GM18511 (cell line): ENCODE measurements around the gene NOLC1.

ENCODE experiments used
- ATAC-seq: cut with Tn5 transposase; IDR thresholded peaks from one replicate; pipeline ENCODE4 v1.9.1; 2021; ENCODE audit warnings: mild to moderate bottlenecking, moderate library complexity; ENCODE audit not compliant: unreplicated experiment

Gene NOLC1

DNA sequence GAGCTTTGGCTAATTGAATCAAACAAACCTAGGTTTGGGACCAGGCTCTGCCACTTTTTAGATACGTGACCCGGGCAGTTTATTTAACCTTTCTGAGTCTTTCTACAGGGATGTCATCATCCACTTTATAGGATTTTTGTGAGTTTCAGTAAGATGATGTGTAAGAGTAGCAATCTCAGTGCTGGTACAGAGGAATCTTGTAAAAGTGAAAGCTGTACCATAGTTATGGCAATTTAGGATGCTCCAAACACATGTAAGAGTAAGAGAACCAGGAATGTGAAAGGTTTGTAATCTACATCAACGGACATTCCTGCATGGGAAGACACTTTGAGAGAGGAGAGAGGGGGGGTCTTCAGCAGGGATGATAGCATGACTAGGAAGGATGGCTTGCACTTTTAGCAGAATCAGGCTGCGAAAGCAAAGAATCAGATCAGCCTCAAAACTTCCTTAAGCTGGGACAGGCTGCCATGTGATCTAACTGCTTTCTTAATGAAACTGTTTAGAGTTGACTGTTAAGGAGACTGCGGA, 968 bp downstream of the NOLC1 start:
- ATAC-seq: no peak

DNA sequence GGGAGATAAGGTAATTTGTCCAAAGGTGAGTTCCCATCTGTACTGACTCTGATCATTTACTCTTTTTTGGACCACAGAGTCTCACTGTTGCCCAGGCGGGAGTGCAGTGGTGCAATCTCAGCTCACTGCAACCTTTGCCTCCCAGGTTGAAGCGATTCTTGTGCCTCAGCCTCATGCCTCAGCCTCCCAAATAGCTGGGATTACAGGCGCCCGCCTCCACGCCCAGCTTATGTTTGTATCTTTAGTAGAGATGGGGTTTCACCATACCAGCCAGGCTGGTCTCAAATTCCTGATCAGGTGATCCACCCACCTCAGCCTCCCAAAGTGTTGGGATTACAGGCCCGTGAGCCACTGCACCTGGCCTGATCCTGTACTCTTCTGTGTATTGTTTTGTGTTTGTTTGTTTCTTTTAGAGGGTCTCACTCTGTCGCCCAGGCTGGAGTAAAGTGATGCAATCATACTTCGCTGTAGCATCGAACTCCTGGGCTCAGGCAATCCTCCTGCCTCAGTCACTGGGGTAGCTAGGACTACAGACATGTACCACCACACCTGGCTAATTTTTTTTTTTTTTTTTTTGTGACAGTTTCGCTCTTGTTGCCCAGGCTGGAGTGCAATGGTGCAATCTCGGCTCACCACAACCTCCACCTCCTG, 2.4 kb downstream of the NOLC1 start:
- no peak for ATAC-seq

DNA sequence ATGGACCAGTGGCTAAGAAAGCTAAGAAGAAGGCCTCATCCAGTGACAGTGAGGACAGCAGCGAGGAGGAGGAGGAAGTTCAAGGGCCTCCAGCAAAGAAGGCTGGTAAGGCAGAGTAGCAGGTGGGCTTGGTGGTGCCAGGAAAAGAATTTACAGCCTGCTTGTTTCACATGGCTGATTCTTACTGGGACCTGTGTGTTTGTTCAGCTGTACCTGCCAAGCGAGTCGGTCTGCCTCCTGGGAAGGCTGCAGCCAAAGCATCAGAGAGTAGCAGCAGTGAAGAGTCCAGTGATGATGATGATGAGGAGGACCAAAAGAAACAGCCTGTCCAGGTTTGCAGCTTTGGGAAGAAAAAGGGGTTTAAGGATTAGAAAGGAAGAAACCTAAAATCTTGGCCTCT, 5.0 kb downstream of the NOLC1 start:
- ATAC-seq: no peak

DNA sequence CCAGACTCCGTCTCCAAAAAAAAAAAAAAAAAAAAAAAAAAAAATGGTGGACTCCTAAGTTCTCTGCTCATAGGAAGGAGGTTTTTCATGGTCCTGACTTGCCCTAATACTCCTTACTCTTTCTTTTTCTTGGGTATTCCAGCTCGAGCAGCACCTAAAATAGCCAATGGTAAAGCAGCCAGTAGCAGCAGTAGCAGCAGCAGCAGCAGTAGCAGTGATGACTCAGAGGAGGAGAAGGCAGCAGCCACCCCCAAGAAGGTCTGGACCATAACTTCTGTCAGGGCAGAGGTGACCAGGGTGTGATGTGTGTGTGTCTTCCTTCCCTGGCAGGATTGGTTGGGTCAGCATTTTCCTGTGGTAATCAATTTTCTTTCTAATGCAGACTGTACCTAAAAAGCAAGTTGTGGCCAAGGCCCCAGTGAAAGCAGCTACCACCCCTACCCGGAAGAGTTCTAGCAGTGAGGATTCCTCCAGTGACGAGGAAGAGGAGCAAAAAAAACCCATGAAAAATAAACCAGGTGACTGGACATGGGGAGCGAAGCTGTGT, 6.9 kb downstream of the NOLC1 start:
- ATAC-seq: no peak

DNA sequence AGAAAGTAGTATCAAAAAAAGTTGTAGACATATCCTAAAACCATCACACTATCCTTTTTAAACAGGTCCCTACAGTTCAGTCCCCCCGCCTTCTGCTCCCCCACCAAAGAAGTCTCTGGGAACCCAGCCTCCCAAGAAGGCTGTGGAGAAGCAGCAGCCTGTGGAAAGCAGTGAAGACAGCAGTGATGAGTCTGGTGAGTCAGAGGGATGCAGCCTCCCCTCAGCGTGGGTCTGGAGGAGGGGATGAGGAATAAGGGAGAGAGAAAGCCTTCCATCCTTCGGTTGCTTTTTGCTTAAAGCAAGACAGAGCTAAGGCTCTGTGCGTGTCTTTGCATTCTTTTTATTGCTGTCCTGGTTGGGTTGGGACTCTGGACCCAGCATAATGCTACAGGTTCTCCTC, 7.6 kb downstream of the NOLC1 start:
- ATAC-seq: no peak

DNA sequence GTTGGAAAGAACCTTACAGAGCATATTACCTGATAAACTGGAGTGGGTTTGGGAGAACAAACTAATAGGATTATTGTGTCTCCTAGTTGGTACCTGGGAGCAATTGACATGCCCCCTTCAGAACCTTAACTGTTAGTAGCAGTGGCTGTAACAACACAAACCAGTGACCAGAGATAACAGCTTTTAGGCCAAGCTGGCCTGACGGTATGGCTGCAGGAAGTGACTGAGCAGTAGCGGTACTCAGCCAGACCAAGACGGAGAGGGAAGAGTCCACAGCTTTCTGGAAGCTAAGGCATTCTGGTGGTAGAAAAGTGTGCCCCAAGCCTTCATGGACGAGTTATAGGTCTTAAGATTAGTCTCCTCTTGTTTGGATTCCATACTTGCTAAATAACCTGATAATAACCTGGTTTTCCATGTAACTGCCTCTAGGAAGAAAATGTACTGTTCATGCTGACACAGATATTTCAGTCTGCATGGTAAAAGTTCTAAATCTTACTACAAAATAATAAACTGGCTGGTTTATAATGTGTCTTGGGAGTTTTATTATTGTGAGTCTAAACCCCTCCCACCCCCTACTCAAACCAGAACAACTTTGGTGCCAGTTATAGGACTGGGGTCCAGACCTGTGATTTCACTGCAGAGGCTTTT, 11.3 kb downstream of the NOLC1 start:
- no peak for ATAC-seq

DNA sequence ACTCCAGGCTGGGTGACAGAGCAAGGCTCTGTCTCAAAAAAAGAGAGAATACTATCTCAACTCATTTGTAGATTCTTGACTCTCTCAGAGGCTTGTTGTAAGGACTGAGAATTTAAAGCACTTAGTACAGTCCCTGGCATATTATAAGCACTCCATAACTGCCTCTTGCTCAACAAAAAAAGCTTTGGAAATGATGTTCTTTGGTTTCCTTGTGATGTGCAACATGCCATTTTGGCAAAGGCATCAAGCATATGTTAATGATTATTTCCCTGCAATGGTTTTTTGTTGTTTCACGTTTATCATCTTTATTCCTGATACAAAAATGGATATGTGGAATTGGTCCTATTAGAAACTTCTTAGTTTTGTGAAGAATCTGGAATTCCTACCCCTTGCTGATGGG, 15.7 kb downstream of the NOLC1 start:
- no peak for ATAC-seq

DNA sequence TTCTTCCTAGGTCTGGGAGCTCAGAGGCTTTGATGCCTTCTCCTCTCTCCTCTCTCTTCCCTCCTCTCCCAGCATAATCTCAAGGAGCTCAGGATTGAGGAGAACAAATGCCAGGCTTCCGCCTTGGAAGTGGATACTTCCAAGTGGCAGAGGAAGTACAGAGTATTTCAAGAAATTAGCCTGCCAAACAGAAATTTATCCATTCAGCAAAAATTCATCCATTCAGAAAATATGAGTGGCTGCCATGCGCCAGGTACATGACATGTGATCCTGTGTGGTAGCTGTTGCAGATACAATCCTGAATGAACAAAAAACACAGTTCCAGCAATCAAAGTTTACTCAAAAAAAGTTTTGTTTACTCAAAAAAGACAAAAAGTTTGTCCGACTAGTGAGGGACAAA, 18.4 kb downstream of the NOLC1 start:
- ATAC-seq: no peak

DNA sequence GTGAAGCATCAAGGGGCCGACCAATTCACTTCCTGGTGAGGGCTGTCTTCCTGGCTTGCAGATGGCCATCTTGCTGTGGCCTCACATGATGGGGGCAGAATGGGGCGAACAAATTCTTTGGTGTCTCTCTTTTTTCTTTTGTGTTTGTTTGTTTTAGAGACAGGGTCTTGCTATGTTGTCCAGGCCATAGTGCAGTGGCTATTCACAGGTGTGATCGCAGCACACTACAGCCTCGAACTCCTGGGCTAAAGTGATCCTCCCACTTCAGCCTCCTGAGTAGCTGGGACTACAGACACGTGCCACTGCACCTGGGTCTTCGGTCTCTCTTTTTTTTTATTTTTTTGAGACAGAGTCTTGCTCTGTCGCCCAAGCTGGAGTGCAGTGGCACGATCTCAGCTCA, 20.1 kb downstream of the NOLC1 start:
- ATAC-seq: no peak

DNA sequence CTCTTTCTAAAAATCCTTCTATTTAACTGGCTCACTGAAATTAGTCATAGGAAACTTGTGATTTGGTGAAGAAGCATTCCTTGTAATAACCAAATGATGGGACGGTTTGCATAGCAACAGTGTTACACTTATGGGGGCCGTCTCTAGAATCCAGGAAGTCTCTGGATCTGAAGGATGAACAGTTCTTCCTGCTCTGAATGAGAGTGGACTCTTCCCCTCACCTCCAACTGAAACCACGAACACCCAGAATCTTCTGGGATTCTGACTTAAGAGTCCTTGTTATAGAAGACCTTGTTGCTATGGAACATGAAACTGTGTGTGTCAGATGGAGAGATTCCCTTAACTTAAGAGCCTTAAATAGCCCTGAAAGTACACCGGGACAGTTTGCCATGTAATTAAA, 23.2 kb downstream of the NOLC1 start:
- no peak for ATAC-seq

DNA sequence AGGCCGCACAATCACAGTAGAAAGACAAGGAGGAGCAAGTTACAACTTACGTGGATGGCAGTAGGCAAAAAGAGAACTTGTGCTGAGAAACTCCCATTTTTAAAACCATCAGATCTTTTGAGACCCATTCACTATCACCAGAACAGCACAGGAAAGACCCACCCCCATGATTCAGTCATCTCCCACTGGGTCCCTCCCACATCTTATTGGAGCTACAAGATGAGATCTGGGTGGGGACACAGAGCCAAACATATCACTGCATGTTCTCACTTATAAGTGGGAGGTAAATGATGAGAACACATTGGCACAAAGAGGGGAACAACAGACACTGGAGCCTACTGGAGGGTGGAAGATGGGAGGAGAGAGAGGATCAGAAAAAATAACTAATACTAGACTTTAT, 32.4 kb downstream of the NOLC1 start:
- ATAC-seq: no peak

DNA sequence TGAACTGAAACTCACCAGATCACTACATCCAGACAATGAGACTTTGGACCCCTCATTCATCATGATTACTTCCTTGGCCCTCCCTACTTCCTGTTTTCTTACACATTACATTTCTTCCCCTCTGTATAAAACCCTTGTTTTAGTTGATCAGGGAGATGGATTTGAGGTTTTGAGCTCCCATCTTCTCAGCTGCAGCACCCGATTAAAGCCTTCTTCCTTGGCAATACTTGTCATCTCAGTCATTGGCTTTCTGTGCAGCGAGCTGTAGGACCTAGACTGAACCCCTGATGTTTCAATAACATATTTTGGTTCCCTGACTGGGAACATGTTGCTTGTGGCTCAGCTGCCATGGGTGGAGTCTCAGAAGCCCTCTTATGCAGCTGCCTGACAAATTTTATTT, 33.1 kb downstream of the NOLC1 start:
- ATAC-seq: no peak

DNA sequence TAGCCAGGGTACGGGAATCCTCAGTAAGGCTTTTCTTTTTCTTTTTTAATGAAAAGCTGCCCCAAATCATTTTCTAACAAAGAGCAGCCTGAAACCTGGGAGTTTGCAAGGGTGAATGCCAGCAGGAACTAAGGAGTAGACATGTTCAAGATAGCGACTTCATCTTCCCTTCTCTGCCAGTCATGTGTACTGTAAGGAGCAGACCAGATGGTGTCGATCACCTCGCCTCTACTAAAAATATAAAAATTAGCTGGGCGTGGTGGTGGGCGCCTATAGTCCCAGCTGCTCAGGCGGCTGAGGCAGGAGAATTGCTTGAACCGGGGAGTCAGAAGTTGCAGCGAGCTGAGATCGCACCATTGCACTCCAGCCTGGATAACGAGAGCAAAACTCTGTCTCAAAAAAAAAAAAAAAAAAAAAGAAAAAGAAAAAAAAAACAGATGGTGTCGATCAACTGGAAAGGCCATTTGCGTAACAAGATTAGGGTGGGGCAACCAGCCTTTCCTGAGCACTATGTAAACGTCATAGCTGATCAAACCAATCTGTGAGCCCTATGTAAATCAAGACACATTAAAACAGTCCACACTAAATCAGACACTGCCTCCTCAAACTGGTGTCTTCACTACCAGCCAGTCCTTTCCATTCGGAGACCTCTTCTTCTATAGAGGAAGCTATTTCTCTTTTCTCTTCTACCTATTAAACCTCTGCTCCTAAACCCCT, 33.8 kb downstream of the NOLC1 start:
- no peak for ATAC-seq

DNA sequence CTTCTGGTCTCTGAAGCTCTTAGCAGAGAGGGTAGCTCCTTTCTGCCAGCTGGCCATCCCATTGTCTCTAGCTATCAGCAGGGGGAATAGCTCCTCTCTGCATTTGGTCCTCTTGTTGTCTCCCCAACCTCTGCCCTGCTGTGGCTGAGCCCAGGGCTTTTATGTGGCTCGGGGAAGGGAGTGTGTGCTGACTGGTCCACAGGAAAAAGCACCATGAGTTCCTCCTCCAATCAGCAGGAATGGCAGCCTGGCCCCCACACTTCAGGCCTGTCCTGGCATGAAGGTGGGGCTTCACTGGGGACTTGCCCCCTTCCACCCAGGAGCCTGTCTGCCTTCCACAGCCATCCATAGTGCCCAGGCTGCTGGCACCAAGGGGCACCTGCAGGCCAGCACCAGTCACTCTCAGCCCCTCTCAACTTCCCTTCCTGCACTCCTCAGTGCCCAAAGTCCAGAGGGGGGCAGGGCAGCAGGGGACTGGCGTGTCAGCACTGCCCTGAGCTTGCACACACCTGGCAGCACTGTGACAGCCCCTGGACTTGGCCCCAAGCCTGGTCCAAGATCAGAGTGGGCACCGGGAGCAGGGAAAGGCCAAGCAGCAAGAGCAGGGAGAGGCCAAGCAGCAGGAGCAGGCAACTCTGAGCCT, 36.2 kb downstream of the NOLC1 start:
- no peak for ATAC-seq

DNA sequence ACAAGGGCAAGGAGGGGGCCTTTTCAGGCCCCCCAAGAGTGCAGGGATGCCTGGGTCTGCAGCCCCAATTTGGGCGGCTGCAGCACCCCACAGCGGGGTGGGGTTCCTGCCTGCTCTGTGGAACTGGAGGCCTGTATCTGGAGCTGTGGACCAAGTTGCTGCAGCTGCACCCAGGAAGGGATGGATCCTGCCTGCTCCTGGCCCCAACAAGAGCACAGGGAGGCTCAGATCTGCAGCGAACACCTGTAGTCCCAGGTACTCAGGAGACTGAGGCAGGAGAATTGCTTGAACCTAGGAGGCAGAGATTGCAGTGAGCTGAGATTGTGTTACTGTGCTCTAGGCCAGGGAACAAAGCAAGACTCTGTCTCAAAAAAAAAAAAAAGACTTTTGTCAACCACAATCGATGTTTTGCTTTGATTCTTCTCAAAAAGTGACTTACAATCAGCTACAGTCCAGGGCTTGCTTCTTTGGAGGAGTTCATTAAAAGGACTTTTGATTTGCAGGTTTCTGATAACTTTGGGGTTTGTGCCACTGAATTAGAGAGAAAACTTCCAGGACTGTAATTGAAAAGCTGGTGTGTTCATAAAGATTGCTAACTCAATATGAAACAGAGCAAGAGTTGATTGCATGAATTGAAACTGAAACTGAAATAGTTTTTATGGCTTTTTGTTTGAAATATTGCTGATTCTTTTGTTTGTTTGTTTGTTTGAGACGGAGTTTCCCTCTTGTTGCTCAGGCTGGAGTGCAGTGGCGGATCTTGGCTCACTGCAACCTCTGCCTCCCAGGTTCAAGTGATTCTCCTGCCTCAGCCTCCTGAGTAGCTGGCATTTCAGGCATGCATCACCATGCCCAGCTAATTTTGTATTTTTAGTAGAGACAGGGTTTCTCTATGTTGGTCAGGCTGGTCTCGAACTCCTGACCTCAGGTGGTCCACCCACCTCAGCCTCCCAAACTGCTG, 37.0 kb downstream of the NOLC1 start:
- ATAC-seq: peak; percentile 44

DNA sequence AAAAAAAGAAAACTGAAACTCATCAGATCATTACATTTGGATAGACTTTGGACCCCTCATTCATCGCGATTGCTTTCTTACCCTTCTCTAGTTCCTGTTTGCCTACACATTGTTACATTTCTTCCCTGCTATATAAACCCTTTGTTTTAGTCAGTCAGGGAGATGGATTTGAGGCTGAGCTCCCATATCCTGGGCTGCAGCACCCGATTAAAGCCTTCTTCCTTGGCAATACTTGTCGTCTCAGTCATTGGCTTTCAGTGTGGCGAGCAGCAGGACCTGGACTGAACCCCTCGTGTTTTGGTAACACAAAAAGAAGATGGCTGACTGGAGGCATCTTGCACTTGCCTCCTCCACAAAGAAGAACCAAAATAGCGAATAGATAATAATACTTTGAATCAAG, 39.8 kb downstream of the NOLC1 start:
- no peak for ATAC-seq

DNA sequence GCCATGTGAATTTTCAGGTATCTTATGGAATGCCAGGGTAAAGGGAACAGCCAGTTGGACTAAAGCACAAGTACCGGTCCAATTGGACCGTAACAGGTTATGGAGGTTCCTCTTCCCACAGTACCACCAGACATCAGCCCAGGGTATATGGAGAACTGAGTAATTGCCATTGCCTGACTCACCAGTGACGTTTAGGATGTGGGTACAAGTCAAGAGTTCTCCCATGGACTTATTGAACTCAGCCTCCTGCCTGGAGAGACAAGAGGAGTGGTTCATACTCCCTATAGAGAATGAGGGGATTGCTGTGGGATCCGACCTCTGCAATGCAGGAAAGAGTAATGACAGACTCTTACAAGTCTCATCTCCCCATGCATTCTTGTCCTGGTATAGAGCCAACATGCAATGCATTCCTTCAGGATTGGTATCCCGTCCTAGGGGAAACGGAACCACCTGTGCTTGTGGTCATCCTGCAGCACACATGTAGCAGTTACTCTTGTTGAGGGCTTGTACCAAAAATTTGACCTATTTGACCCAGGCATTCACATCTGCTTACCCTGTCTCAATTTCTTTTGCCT, 43.2 kb downstream of the NOLC1 start:
- no peak for ATAC-seq

DNA sequence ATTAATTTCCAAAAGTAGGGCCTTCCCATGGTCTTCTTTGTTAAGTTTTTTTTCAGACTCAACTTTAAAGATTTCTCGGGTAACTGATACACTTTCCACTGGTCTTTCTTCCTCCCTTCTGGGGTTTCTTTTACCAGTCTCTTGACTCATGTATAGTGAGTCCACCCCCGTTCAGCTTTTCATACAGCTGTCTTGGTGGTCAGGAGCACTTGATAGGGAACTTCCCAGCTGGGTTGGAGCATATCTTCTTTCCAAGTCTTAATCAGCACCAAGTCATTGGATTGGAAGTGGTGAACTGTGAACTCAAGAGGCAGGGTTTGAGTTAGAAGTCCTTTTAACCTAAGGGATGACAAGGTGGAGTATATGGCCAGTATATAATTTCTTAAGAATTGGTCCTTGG, 44.7 kb downstream of the NOLC1 start:
- no peak for ATAC-seq

DNA sequence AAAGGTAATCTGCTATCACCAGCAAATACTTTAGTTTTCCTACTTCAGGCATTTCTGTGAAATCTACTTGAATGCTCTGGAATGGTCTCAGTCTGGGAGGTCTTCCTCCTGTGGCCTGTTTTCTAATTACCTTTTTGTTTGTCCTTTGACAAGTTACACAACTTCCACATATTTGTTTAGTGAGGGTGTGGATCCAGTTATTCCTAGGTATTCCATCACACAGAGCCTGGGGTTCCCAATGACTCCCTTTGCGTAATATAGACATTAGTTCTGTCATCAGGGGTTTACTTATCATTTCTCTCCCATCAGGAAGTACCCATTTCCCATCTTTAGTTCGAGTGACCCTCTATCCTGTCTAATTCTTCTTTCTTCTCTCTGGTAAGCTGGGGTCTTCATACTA, 45.8 kb downstream of the NOLC1 start:
- no peak for ATAC-seq
